Gastroesophageal sphincter (tissue), 3 donors: ENCODE measurements around the gene FCHO2.

ENCODE experiments used
- POLR2A ChIP-seq, 2 donors: fragments of 450-650 bp; IDR thresholded peaks; one replicate each; pipeline ENCODE4 v1.6.1; 2017; ENCODE audit warnings: antibody characterized with exemption in 2 of 2, mild to moderate bottlenecking in 2 of 2, moderate library complexity in 1 of 2
- POLR2AphosphoS5 ChIP-seq: sonication (generic); formaldehyde crosslinking; IDR thresholded peaks from one replicate; pipeline ENCODE4 v1.6.1; 2017; ENCODE audit warnings: antibody characterized with exemption
- TF ChIP-seq, protein P1 (sequence below), 4 experiments: fragments of 200-600 bp in 2 of 4; fragments of 450-650 bp in 2 of 4; sonication (generic) in 1 of 4; IDR thresholded peaks; one replicate each; pipeline ENCODE4 v1.5.1; 2017 to 2019; ENCODE audit warnings: antibody characterized with exemption in 4 of 4, mild to moderate bottlenecking in 2 of 4, moderate library complexity in 2 of 4

DNA sequence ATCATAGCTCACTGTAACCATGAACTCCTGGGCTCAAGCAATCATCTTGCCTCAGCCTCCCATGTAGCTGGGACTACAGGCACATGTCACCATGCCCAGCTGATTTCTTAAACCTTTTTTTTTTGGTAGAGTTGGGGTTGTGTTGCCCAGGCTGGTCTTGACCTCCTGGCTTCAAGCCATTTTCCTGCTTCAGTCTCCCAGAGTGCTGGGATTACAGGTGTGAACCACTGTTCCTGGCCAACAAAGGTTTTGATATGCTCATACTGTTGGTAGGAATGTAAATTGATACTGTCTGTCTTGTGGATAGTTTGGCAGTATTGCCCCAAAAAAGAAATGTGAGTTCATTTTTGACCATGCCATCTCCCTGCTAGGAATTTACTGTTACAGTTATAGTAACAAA, 87.2 kb downstream of the FCHO2 start:
- TF ChIP-seq, protein P1, sequence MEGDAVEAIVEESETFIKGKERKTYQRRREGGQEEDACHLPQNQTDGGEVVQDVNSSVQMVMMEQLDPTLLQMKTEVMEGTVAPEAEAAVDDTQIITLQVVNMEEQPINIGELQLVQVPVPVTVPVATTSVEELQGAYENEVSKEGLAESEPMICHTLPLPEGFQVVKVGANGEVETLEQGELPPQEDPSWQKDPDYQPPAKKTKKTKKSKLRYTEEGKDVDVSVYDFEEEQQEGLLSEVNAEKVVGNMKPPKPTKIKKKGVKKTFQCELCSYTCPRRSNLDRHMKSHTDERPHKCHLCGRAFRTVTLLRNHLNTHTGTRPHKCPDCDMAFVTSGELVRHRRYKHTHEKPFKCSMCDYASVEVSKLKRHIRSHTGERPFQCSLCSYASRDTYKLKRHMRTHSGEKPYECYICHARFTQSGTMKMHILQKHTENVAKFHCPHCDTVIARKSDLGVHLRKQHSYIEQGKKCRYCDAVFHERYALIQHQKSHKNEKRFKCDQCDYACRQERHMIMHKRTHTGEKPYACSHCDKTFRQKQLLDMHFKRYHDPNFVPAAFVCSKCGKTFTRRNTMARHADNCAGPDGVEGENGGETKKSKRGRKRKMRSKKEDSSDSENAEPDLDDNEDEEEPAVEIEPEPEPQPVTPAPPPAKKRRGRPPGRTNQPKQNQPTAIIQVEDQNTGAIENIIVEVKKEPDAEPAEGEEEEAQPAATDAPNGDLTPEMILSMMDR (IDR thresholded peaks at IDR 0.05) = no peak
- TF ChIP-seq POLR2A (IDR thresholded peaks at IDR 0.05) (no peak), POLR2AphosphoS5 (no peak)
